Hematopoietic multipotent progenitor cell treated with erythropoietin and hydrocortisone succinate and interleukin-3 and kit ligand, for 17 days (in vitro differentiated cells): ENCODE results near the gene RGS12.

Source experiments
- DNase-seq: peaks from one replicate; pipeline ENCODE4 v3.0.0-alpha.2; 2015; ENCODE audit warnings: low spot score

The RGS12 gene

GRCh38 chr4:3330707-3331106 lies 37.9 kb downstream of the RGS12 start:
- DNase-seq: no peak

GRCh38 chr4:3331511-3332394 lies 38.9 kb downstream of the RGS12 start:
- no peak for DNase-seq

- DNase-seq: no peak
Measured at GRCh38 chr4:3332498-3332897, 39.7 kb downstream of the RGS12 start.

GRCh38 chr4:3334316-3334715 lies 41.5 kb downstream of the RGS12 start:
- DNase-seq: no peak

- no peak for DNase-seq
Measured at GRCh38 chr4:3335385-3335784, 42.6 kb downstream of the RGS12 start.

- DNase-seq: no peak
Measured at GRCh38 chr4:3335982-3336381, 43.2 kb downstream of the RGS12 start.

GRCh38 chr4:3336382-3337356 lies 43.8 kb downstream of the RGS12 start:
- DNase-seq: no peak

GRCh38 chr4:3337357-3337732 lies 44.5 kb downstream of the RGS12 start:
- DNase-seq: no peak

- DNase-seq: no peak
Measured at GRCh38 chr4:3337811-3338210, 45.0 kb downstream of the RGS12 start.

GRCh38 chr4:3338321-3338838 lies 45.6 kb downstream of the RGS12 start:
- no peak for DNase-seq

GRCh38 chr4:3338976-3339531 lies 46.2 kb downstream of the RGS12 start:
- no peak for DNase-seq

- no peak for DNase-seq
Measured at GRCh38 chr4:3339577-3339976, 46.8 kb downstream of the RGS12 start.

- no peak for DNase-seq
Measured at GRCh38 chr4:3340038-3340699, 47.3 kb downstream of the RGS12 start.

- DNase-seq: no peak
Measured at GRCh38 chr4:3340700-3341083, 47.9 kb downstream of the RGS12 start.

- DNase-seq: no peak
Measured at GRCh38 chr4:3341760-3342159, 48.9 kb downstream of the RGS12 start.

GRCh38 chr4:3342182-3342854 lies 49.5 kb downstream of the RGS12 start:
- no peak for DNase-seq
